ENCODE measurements around the gene MS4A6E.

Gene MS4A6E

DNA sequence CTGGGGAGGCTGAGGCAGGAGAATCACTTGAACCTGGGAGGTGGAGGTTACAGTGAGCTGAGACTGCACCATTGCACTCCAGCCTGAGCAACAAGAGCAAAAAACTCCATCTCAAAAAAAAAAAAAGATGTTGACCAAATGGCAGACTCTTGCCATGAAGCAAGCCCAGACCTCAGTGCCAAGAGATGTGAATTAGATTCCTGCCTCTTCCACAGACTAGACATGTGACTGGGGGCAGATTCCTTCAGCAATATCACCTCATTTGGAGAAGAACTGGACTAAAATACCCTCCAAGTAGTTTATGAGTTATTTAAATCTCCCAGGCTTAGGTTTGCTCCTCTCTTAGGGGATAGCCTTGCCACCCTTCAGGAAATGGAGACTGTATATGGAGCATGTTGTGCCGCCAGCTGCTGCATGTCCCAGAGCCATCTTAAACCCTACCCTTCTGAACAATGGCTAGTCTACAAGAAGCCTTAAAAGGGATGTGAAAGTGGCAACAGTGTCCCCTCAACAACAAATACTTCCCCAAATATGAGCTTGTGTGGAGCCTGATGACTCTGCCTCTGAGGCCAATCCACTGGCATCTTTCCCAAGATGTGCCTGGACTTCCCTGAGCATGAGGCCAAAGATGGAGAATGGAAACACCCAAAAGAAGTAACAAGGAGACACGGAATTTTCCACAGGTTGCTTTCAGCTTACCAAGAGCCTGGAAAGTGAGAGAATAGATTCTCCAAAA, 50.5 kb downstream of the MS4A6E start:
- DNase-seq = no peak

DNA sequence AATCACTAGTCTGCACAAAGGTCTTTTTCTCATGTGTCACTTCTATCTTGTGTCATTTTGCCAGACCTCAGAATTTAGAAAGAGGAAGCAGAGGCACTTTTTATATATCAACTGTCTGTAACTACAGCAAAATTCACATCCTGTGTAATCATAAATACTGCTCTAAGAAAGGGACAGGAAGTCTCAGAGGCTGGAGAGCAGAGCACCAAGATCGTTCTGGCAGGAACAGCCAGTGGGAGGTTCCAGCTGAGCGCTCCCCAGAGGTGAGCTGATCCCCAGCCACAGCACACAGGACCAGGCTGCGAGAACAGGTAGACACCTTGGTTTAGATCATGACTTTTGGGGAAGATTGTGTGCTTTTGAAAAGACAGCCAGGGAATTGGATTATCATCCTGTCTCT, 51.3 kb downstream of the MS4A6E start, which contains the start of gene MS4A7:
Gene MS4A7 (plus strand): TSS at position 179 of the 400 bp plus-strand sequence. CDS start 4,610 bp downstream, outside the sequence.
- no peak for DNase-seq

DNA sequence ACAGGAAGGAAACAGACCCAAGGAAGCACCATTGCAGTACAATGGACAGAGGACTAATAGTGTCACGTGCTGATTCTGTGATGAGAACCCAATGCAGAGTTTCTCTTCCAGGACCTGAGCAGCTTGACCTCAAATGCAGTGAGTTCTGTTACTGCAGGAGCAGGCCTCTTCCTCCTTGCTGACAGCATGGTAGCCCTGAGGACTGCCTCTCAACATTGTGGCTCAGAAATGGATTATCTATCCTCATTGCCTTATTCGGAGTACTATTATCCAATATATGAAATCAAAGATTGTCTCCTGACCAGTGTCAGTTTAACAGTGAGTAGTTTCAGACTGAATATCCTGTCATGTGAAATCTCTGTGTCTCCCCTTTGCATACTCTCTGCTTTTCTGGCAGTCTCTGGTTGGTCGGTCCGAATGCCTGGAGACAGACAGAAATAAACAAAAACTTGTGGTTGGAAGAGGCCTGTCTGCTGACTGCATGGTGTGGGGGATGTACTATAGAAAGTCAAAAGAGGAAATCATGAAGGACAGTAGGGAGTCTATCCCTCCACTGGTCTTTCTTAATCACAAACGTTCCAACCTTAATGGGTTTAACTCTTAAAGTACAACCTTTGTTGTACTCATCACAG, 62.3 kb downstream of the MS4A6E start:
- no peak for DNase-seq

DNA sequence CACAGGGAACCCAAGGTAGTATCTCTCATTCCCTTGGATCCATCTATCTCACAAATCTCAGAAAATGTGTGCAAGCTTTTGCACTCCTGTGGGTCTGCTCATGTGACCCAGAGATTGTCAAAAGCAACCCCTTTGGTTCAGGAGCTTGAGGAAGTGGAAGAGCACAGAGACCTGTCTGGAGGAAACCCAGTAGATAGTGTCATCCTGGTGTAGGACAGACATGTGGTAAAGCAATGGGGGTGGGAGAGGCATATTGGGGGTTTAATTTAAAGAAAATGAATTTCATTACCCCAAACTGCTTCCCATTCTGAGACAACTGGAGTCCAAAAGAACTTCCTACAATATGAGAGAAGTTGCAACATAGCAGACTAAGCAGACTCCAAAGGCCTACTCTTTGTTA, 63.4 kb downstream of the MS4A6E start:
- DNase-seq = no peak
